Measurements from ENCODE around the gene TANC2. TPM values are rescaled to one million over a fixed set of nuclear protein-coding genes. Genes with fewer than 3 reads are reported as not detected.

TANC2 gene
- total and polyA plus RNA-seq, 2 donors (not counting 3 experiments of a cell fraction or from before 2014, with no cell fraction given) = 7.9 to 30.8 TPM

DNA sequence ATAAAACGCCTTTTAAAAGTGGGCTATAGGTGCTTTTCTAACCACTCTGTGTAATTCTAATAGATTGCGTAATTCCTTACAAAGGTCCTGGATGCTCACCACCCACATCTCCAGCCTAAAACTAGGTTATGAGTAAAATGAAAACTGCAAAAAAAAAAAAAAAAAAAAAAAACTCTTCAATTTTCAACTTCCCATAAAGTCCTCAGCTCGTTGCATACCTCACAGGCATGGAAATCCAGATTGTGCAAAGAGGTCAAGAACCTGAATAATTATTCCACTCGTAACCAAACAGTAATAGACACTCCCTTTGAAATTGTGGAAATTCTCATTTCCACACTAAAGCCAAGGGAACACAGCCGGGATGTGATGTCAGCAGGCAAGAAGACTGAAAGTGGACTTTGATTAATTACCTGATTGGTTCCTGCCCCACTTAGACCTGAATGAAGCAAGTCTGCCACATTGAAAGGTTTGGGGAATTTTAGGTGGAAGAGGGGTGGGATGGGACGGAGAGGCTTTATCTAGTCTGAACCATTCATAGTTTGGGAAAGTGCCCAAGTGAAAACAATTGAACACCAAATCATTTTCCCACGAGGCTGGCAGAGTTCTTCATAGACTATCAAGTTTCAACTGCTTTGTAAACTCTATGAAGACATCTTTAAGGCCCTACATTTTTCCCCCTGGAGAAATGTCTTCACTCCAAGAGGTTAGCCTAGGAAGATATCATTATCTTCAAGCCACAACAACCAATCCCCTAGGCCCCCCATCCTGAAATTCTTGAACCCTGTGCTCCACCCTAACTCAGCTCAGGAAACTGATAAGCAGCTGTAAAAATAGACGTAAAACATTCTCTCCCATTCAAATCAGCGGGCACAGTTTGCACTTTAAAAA, 49.1 kb upstream of the TANC2 start:
- Histone ChIP-seq H2AFZ (ENCODE audit: low read depth, low read length) (peak overlapping the region; percentile 8), H3K9me1 (replicated peaks; ENCODE audit: control insufficient read depth, extremely low read depth, insufficient read depth, low read length) (no peaks in the 10 kb centered on the region), H3K27ac (ENCODE audit: insufficient read depth, low read depth, low read length) (peak overlapping the region; percentile 38), H3K27me3 (ENCODE audit: control insufficient read depth in 2 of 2, insufficient read depth in 2 of 2, low read length in 2 of 2) (no peaks in the 10 kb centered on the region), H3K4me3 (replicated peaks in 1 of 3; ENCODE audit: insufficient read depth in 1 of 3, low read depth in 1 of 3, low read length in 3 of 3) (peak overlapping the region in 1 of 3 experiments; percentile 22), H4K20me1 (replicated peaks; ENCODE audit: control insufficient read depth, extremely low read depth, insufficient read depth, low read length) (no peaks in the 10 kb centered on the region), H3K9me3 (replicated peaks; ENCODE audit: control insufficient read depth, insufficient read depth, low read length) (no peaks in the 10 kb centered on the region), H3K79me2 (ENCODE audit: control insufficient read depth, insufficient read depth, low read length) (no peaks in the 10 kb centered on the region), H3K4me1 (ENCODE audit: control insufficient read depth, extremely low read depth, insufficient read depth, low read length) (peaks cover 9% of the 10 kb centered on the region), H3K36me3 (ENCODE audit: control insufficient read depth in 2 of 2, extremely low read depth in 1 of 2, insufficient read depth in 2 of 2, low read length in 2 of 2) (no peaks in the 10 kb centered on the region), H3K9ac (replicated peaks; ENCODE audit: extremely low read depth, insufficient read depth, low read length) (no peak overlapping the region), H3K4me2 (ENCODE audit: insufficient read depth, low read length) (peak overlapping the region; percentile 19)
- POLR2A ChIA-PET = no interaction called here
- CTCF ChIA-PET = interaction anchor here (0.6 to 1.3 kb wide), 4 partner anchors 10 to 74 kb away, joined by 3 to 7 read pairs (median 4); no protein-coding TSS in a partner anchor
- intact Hi-C loops (cut with micrococcal nuclease) = no loop called here
- dilution Hi-C loops (cut with MboI; ENCODE audit: extremely low pct_ligation_motif_present, low sequenced_read_pairs) = no loop called here
- DNase-seq (ENCODE audit: low read depth, low spot score) (peak; percentile 92), FAIRE-seq (no peak)
- TF ChIP-seq, protein P1, sequence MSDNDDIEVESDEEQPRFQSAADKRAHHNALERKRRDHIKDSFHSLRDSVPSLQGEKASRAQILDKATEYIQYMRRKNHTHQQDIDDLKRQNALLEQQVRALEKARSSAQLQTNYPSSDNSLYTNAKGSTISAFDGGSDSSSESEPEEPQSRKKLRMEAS (IDR thresholded peaks at IDR 0.05; ENCODE audit: insufficient read depth, insufficient read length) = no peak
- TF ChIP-seq JUN (IDR thresholded peaks at IDR 0.05; ENCODE audit: borderline replicate concordance, insufficient read depth, insufficient read length, low read depth) (no peak), GATA2 (IDR thresholded peaks at IDR 0.05; ENCODE audit: insufficient read depth, insufficient read length, low read depth, low read length) (peak; percentile 55), POLR2A (IDR thresholded peaks at IDR 0.05; ENCODE audit: low read depth, low read length) (peak; percentile 21), POLR2AphosphoS5 (IDR thresholded peaks at IDR 0.05; ENCODE audit: insufficient read depth, low read depth, low read length) (peak; percentile 19)
- BruUV-seq (replicated peaks) = no TSS peak

DNA sequence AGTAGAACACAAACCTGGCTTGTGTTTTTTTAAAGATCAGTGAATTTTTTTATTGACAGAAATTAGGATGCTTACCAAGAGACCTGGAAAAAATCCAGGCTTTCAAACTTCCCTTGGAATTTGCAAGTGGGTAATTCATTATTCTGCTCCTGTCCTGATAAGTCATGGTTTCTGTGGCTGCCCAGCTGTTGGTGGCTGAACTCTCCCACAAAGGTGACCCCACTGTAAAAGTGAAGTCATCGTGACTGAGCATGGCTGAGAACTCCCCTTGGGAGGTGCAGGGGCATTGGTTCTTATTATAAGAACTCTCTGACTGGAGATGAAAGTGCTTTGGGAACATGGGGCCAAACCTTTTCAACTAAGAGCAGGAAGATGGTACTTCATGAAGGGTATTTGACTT, 46.6 kb upstream of the TANC2 start:
- dilution Hi-C loops (cut with MboI; ENCODE audit: extremely low pct_ligation_motif_present, low sequenced_read_pairs) = no loop called here
- Histone ChIP-seq H3K79me2 (ENCODE audit: control insufficient read depth, insufficient read depth, low read length) (no peaks in the 10 kb centered on the region), H3K27me3 (ENCODE audit: control insufficient read depth in 2 of 2, insufficient read depth in 2 of 2, low read length in 2 of 2) (no peaks in the 10 kb centered on the region), H3K9me1 (replicated peaks; ENCODE audit: control insufficient read depth, extremely low read depth, insufficient read depth, low read length) (no peaks in the 10 kb centered on the region), H4K20me1 (replicated peaks; ENCODE audit: control insufficient read depth, extremely low read depth, insufficient read depth, low read length) (no peaks in the 10 kb centered on the region), H3K27ac (ENCODE audit: insufficient read depth, low read depth, low read length) (no peak overlapping the region), H3K4me1 (ENCODE audit: control insufficient read depth, extremely low read depth, insufficient read depth, low read length) (peaks cover 9% of the 10 kb centered on the region), H2AFZ (ENCODE audit: low read depth, low read length) (no peak overlapping the region), H3K9ac (replicated peaks; ENCODE audit: extremely low read depth, insufficient read depth, low read length) (no peak overlapping the region), H3K9me3 (replicated peaks; ENCODE audit: control insufficient read depth, insufficient read depth, low read length) (no peaks in the 10 kb centered on the region), H3K4me2 (ENCODE audit: insufficient read depth, low read length) (no peak overlapping the region), H3K4me3 (replicated peaks in 1 of 3; ENCODE audit: insufficient read depth in 1 of 3, low read depth in 1 of 3, low read length in 3 of 3) (no peak overlapping the region), H3K36me3 (ENCODE audit: control insufficient read depth in 2 of 2, extremely low read depth in 1 of 2, insufficient read depth in 2 of 2, low read length in 2 of 2) (no peaks in the 10 kb centered on the region)
- intact Hi-C loops (cut with micrococcal nuclease) = no loop called here
- FAIRE-seq (no peak), DNase-seq (ENCODE audit: low read depth, low spot score) (peak; percentile 76)
- BruUV-seq (replicated peaks) = no TSS peak
- TF ChIP-seq, protein P1 (IDR thresholded peaks at IDR 0.05; ENCODE audit: insufficient read depth, insufficient read length) = no peak
- TF ChIP-seq, protein P2, sequence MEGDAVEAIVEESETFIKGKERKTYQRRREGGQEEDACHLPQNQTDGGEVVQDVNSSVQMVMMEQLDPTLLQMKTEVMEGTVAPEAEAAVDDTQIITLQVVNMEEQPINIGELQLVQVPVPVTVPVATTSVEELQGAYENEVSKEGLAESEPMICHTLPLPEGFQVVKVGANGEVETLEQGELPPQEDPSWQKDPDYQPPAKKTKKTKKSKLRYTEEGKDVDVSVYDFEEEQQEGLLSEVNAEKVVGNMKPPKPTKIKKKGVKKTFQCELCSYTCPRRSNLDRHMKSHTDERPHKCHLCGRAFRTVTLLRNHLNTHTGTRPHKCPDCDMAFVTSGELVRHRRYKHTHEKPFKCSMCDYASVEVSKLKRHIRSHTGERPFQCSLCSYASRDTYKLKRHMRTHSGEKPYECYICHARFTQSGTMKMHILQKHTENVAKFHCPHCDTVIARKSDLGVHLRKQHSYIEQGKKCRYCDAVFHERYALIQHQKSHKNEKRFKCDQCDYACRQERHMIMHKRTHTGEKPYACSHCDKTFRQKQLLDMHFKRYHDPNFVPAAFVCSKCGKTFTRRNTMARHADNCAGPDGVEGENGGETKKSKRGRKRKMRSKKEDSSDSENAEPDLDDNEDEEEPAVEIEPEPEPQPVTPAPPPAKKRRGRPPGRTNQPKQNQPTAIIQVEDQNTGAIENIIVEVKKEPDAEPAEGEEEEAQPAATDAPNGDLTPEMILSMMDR (IDR thresholded peaks at IDR 0.05; ENCODE audit: extremely low read depth in 1 of 2, insufficient read depth in 1 of 2, low read depth in 1 of 2, low read length in 2 of 2) = no peak
- no peak for TF ChIP-seq FOS (IDR thresholded peaks at IDR 0.05; ENCODE audit: borderline replicate concordance, insufficient read depth, low read length)
- no peak for TF ChIP-seq JUN (IDR thresholded peaks at IDR 0.05; ENCODE audit: borderline replicate concordance, insufficient read depth, insufficient read length, low read depth)
- TF ChIP-seq EZH2 (IDR thresholded peaks at IDR 0.05; ENCODE audit: borderline replicate concordance, low read depth, low read length, severe bottlenecking) = no peak
- no peak for TF ChIP-seq GATA2 (IDR thresholded peaks at IDR 0.05; ENCODE audit: insufficient read depth, insufficient read length, low read depth, low read length)
- TF ChIP-seq POLR2AphosphoS5 (IDR thresholded peaks at IDR 0.05; ENCODE audit: insufficient read depth, low read depth, low read length) = no peak
- no peak for TF ChIP-seq MYC (IDR thresholded peaks at IDR 0.05; ENCODE audit: low read depth, low read length)
- TF ChIP-seq POLR2A (IDR thresholded peaks at IDR 0.05; ENCODE audit: low read depth, low read length) = no peak
- ChIA-PET CTCF (interaction anchor here (1.2 kb wide), 1 partner anchor 21 kb away, joined by 3 read pairs; no protein-coding TSS in a partner anchor), POLR2A (no interaction called here)
